Prostate gland (tissue), 2 donors: ENCODE measurements around the gene CCDC170. TPM values are rescaled to one million over a fixed set of nuclear protein-coding genes. Genes with fewer than 3 reads are reported as not detected.

Experiments used
- DNase-seq: peaks from one replicate; pipeline ENCODE4 v3.0.0-alpha.2; 2019; ENCODE audit warnings: low spot score
- H3K27ac ChIP-seq, 2 donors: fragments of 200-600 bp; sonication (generic); 2 replicates each; pipeline ENCODE4 v1.5.1; 2017 to 2019
- H3K27me3 ChIP-seq: fragments of 200-600 bp; sonication (generic); replicated peaks from 2 replicates; pipeline ENCODE4 v1.5.1; 2019; ENCODE audit not compliant: insufficient read depth
- H3K36me3 ChIP-seq, 2 donors: fragments of 200-600 bp; sonication (generic); 1 replicate in 1 of 2; 2 replicates in 1 of 2; pipeline versions ENCODE4 v1.5.1 to v1.8.1; 2017 to 2019
- H3K4me1 ChIP-seq: fragments of 200-600 bp; sonication (generic); replicated peaks from 2 replicates; pipeline ENCODE4 v1.5.1; 2019
- H3K4me3 ChIP-seq, 2 donors: fragments of 200-600 bp; sonication (generic); 2 replicates each; pipeline ENCODE4 v1.5.1; 2017 to 2019
- H3K9me3 ChIP-seq: fragments of 200-600 bp; sonication (generic); 2 replicates; pipeline ENCODE4 v1.5.1; 2017
- POLR2A ChIP-seq: fragments of 450-650 bp; IDR thresholded peaks from one replicate; pipeline ENCODE4 v1.6.1; 2016; ENCODE audit warnings: antibody characterized with exemption, mild to moderate bottlenecking
- POLR2AphosphoS5 ChIP-seq: sonication (generic); formaldehyde crosslinking; IDR thresholded peaks from one replicate; pipeline ENCODE4 v1.6.1; 2017; ENCODE audit warnings: antibody characterized with exemption
- WGBS: methylation state at CpG from one replicate; pipeline ENCODE4 v1.1.5; 2018; 5-methylcytosine and 5-hydroxymethylcytosine counted together
- intact Hi-C: fragments of 100-400 bp; cut with DNase I; formaldehyde crosslinking; loops from one replicate; pipeline ENCODE4 v1.14.2; 2022
- total RNA-seq, 2 donors: library from RNA; depleted of rRNA; stranded (reverse); fragments of >200 nt; gene quantifications; one replicate each; pipeline ENCODE4 v1.1.0, GENCODE V29; 2016
- TF ChIP-seq, protein P1 (sequence below), 4 experiments: fragments of 200-600 bp in 2 of 4; fragments of 450-650 bp in 2 of 4; sonication (generic) in 2 of 4; IDR thresholded peaks; 1 replicate in 3 of 4; 2 replicates in 1 of 4; pipeline ENCODE4 v1.5.1; 2016 to 2019; ENCODE audit warnings: antibody characterized with exemption in 4 of 4, mild to moderate bottlenecking in 2 of 4, moderate library complexity in 2 of 4

CCDC170 gene
- total RNA-seq, 2 donors from 2014 or later = 0.32 to 0.85 TPM

- TF ChIP-seq, protein P1, sequence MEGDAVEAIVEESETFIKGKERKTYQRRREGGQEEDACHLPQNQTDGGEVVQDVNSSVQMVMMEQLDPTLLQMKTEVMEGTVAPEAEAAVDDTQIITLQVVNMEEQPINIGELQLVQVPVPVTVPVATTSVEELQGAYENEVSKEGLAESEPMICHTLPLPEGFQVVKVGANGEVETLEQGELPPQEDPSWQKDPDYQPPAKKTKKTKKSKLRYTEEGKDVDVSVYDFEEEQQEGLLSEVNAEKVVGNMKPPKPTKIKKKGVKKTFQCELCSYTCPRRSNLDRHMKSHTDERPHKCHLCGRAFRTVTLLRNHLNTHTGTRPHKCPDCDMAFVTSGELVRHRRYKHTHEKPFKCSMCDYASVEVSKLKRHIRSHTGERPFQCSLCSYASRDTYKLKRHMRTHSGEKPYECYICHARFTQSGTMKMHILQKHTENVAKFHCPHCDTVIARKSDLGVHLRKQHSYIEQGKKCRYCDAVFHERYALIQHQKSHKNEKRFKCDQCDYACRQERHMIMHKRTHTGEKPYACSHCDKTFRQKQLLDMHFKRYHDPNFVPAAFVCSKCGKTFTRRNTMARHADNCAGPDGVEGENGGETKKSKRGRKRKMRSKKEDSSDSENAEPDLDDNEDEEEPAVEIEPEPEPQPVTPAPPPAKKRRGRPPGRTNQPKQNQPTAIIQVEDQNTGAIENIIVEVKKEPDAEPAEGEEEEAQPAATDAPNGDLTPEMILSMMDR (IDR thresholded peaks at IDR 0.05) = no peak
- TF ChIP-seq POLR2AphosphoS5 = no peak
- no peak for TF ChIP-seq POLR2A
- intact Hi-C loops = no loop called here
- Histone ChIP-seq H3K4me3 (no peak overlapping the region), H3K27me3 (no peaks in the 10 kb centered on the region), H3K36me3 (no peaks in the 10 kb centered on the region), H3K9me3 (no peaks in the 10 kb centered on the region), H3K4me1 (no peaks in the 10 kb centered on the region), H3K27ac (no peak overlapping the region)
- DNase-seq = no peak
- WGBS = 79% methylated on average over 2 of the region's 2 CpGs
These were observed 91.9 kb downstream of the CCDC170 start for GRCh38 chr6:151585741-151586140.

DNA sequence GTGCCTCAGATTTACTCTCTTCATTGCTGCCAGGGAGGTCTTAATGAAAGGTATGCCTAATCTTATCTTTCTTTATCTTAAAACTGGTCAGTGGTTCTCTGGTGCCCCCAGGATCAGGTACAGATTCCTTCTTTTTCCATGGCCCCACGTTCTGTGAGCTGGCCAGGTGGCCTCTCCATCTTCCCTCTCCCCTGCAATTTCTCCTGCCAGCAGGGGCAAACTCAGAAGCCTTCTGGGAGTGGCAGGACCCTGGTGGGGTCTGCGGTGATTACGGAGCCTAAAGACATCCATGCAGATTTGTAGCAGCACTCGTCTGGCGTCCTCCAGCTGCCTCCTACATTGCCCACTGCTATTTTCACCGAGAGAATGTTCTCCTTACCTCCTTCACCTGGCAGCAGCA is 95.8 kb downstream of the CCDC170 start:
- no peak for DNase-seq
- 61% methylated on average over 6 of the region's 6 CpGs for WGBS
- Histone ChIP-seq H3K9me3 (no peaks in the 10 kb centered on the region), H3K4me1 (no peaks in the 10 kb centered on the region), H3K4me3 (no peak overlapping the region), H3K36me3 (no peaks in the 10 kb centered on the region), H3K27ac (no peak overlapping the region), H3K27me3 (no peaks in the 10 kb centered on the region)
- intact Hi-C loops = no loop called here
- TF ChIP-seq POLR2A (no peak), POLR2AphosphoS5 (no peak)
- TF ChIP-seq, protein P1 (IDR thresholded peaks at IDR 0.05) = no peak

DNA sequence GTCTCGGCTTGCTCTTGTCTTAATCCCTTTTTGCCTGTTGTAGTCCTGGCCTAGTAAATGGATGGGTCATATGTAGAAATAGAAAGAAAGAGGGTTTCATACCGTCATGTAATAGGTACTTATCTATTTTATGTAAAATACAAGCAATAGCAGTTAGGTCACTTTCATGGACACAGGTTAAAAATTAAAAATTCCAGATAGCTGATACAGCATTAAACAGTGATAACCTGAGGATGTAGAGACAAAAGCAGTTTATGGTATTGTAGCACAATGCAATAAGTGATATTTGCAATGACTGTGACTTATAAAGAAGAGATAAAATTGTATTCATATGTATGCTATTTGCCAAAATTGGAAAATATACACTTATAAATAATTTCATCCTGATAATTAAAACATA is 96.9 kb downstream of the CCDC170 start:
- TF ChIP-seq, protein P1 (IDR thresholded peaks at IDR 0.05) = no peak
- TF ChIP-seq POLR2A = no peak
- no peak for TF ChIP-seq POLR2AphosphoS5
- 68% methylated on average over 2 of the region's 2 CpGs for whole genome bisulfite sequencing
- Histone ChIP-seq H3K4me1 (no peaks in the 10 kb centered on the region), H3K36me3 (no peaks in the 10 kb centered on the region), H3K27ac (no peak overlapping the region), H3K27me3 (no peaks in the 10 kb centered on the region), H3K9me3 (no peaks in the 10 kb centered on the region), H3K4me3 (no peak overlapping the region)
- intact Hi-C loops = no loop called here
- no peak for DNase-seq

GRCh38 chr6:151592449-151593159 is 98.8 kb downstream of the CCDC170 start:
- no peaks in the 10 kb centered on the region for H3K4me1 ChIP-seq
- no peak overlapping the region for H3K4me3 ChIP-seq
- no peaks in the 10 kb centered on the region for H3K27me3 ChIP-seq
- no peak overlapping the region for H3K27ac ChIP-seq
- no peak for TF ChIP-seq POLR2A
- TF ChIP-seq, protein P1 (IDR thresholded peaks at IDR 0.05) = no peak
- no peak for DNase-seq
- WGBS = 83% methylated on average over 9 of the region's 9 CpGs
- no peaks in the 10 kb centered on the region for H3K9me3 ChIP-seq
- H3K36me3 ChIP-seq = no peaks in the 10 kb centered on the region
- intact Hi-C loops = no loop called here
